Activated T-cell treated with anti-CD3 and anti-CD28 coated beads, Interleukin-2, amount 50 U/mL, for 24 hours (primary cell): ENCODE measurements around the gene THTPA.
"Not testable (repeated sequence)": the region's sequence is repeated elsewhere in the genome, so short reads cannot be mapped to it uniquely, and the experiment has no call there.

Source experiments
- DNase-seq: peaks from one replicate; pipeline ENCODE4 v3.0.0-alpha.2; 2020
- H3K27ac Mint-ChIP-seq: 2 replicates; pipeline ENCODE4 v1.8.0; 2020; ENCODE audit warnings: mild to moderate bottlenecking, mixed read lengths
- H3K27me3 Mint-ChIP-seq: 2 replicates; pipeline ENCODE4 v1.8.0; 2020; ENCODE audit warnings: mixed read lengths
- H3K36me3 Mint-ChIP-seq: 2 replicates; pipeline ENCODE4 v1.8.0; 2020; ENCODE audit warnings: low read depth, mixed read lengths
- H3K4me1 Mint-ChIP-seq: 2 replicates; pipeline ENCODE4 v1.8.0; 2020; ENCODE audit warnings: low read depth, mixed read lengths
- H3K4me3 Mint-ChIP-seq: 2 replicates; pipeline ENCODE4 v1.8.0; 2020; ENCODE audit warnings: mild to moderate bottlenecking, moderate library complexity, mixed read lengths
- H3K9me3 Mint-ChIP-seq: 2 replicates; pipeline ENCODE4 v1.8.0; 2020; ENCODE audit warnings: mixed read lengths

The THTPA gene

GRCh38 chr14:23525611-23526010, 30.5 kb upstream of the THTPA start:
- Mint-ChIP-seq H3K27ac (no peak overlapping the region), H3K4me3 (no peak overlapping the region), H3K27me3 (no peaks in the 10 kb centered on the region), H3K4me1 (no peaks in the 10 kb centered on the region), H3K36me3 (no peaks in the 10 kb centered on the region), H3K9me3 (no peaks in the 10 kb centered on the region)
- DNase-seq, result no peak

- Mint-ChIP-seq H3K27ac (no peak overlapping the region), H3K4me1 (no peaks in the 10 kb centered on the region), H3K27me3 (no peaks in the 10 kb centered on the region), H3K36me3 (no peaks in the 10 kb centered on the region), H3K4me3 (no peak overlapping the region), H3K9me3 (no peaks in the 10 kb centered on the region)
- DNase-seq, result no peak
Observed at GRCh38 chr14:23528555-23528954, 27.5 kb upstream of the THTPA start.

DNA sequence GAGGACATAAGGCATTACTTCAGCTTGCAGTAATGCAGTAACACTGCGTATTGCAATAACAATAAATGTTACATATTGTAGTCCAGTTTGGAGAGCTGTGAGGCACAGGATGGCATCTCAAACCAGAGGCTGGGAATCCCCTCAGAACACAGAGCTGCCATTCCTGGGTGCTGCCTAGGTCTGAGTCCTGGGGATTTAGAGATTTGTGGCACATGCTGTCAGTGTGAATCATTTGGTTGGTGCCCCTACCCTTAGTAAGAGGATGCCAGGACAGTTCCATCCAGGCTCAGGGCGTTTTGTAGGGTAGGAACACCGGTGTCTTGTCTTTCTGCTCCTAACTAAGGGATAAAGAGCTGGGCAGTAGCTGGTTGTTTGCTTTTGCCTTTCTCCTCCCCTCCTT, 27.1 kb upstream of the THTPA start:
- no peaks in the 10 kb centered on the region for H3K36me3 Mint-ChIP-seq
- H3K27me3 Mint-ChIP-seq, result no peaks in the 10 kb centered on the region
- no peak overlapping the region for H3K27ac Mint-ChIP-seq
- no peak for DNase-seq
- no peaks in the 10 kb centered on the region for H3K4me1 Mint-ChIP-seq
- no peak overlapping the region for H3K4me3 Mint-ChIP-seq
- no peaks in the 10 kb centered on the region for H3K9me3 Mint-ChIP-seq

DNA sequence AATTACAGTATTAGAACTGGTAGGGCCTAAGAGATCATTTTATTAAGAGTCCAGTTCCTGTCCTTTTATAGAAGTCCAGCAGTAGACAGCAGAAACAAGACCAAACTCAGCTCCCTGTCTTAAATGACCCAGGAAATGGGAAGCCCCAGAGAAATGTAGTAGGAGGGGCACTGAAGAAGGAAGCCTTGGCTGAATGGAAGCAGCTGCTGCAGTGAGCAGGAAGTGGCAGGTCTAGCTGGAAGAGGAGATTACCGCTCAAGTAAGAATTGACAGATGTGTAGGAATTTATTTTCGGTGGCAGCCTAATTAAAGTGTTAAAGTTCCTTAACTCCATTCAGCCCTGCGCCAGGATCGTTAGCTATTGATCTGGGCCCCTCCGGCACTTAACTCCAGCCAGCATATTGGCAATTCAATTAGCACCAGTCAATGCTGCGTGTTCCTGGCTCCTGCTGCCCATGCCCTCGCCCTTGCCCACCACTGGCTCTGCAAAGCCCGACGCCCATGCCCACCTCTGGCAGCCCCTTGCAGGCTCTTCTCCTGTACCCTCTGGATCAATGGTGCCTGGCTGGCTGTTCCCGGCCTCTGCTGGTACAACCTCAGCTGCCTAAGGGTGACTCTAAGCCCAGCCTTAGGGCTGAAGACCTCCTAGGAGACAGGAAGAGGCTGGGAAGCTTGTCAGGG, 25.6 kb upstream of the THTPA start:
- no peaks in the 10 kb centered on the region for H3K36me3 Mint-ChIP-seq

GRCh38 chr14:23531391-23531790, 24.7 kb upstream of the THTPA start:
- Mint-ChIP-seq H3K9me3 (no peaks in the 10 kb centered on the region), H3K27me3 (no peaks in the 10 kb centered on the region), H3K4me3 (no peak overlapping the region), H3K36me3 (no peaks in the 10 kb centered on the region), H3K27ac (no peak overlapping the region), H3K4me1 (no peaks in the 10 kb centered on the region)
- no peak for DNase-seq

More for the DNA sequence above, 25.6 kb upstream of the THTPA start:
- H3K4me1 Mint-ChIP-seq, result no peaks in the 10 kb centered on the region
- H3K9me3 Mint-ChIP-seq, result no peaks in the 10 kb centered on the region
- no peak for DNase-seq
- H3K27me3 Mint-ChIP-seq, result no peaks in the 10 kb centered on the region
- no peak overlapping the region for H3K27ac Mint-ChIP-seq
- no peak overlapping the region for H3K4me3 Mint-ChIP-seq

- DNase-seq, result no peak
- Mint-ChIP-seq H3K4me1 (no peaks in the 10 kb centered on the region), H3K36me3 (no peaks in the 10 kb centered on the region), H3K9me3 (no peaks in the 10 kb centered on the region), H3K27me3 (no peaks in the 10 kb centered on the region), H3K4me3 (no peak overlapping the region), H3K27ac (no peak overlapping the region)
Observed at GRCh38 chr14:23532658-23533057, 23.4 kb upstream of the THTPA start.

GRCh38 chr14:23533652-23534435, 22.2 kb upstream of the THTPA start:
- no peaks in the 10 kb centered on the region for H3K9me3 Mint-ChIP-seq
- no peaks in the 10 kb centered on the region for H3K27me3 Mint-ChIP-seq
- no peaks in the 10 kb centered on the region for H3K4me1 Mint-ChIP-seq
- H3K36me3 Mint-ChIP-seq, result no peaks in the 10 kb centered on the region
- H3K27ac Mint-ChIP-seq, result no peak overlapping the region
- H3K4me3 Mint-ChIP-seq, result no peak overlapping the region
- DNase-seq, result no peak

DNA sequence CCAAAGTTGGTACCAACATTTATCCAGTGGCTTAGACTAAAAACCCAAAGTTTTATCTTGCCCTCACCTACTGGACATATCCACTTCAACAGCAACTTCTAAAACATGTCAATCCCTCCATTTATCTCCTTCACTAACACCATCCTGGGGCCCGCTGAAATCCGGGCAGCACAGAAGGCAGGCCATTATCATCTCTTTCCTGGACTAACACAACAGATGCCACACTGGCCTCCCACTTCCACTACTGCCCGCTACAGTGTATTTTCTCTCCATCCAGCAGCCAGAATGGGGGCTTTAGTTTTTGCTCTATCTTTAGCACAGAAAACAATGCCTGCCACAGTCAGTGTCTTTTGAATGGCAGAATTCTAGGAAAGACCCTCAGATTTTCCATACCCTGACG, 20.1 kb upstream of the THTPA start:
- Mint-ChIP-seq H3K27me3 (peaks cover 2% of the 10 kb centered on the region), H3K4me3 (no peak overlapping the region), H3K9me3 (no peaks in the 10 kb centered on the region), H3K27ac (no peak overlapping the region), H3K4me1 (peaks cover 5% of the 10 kb centered on the region), H3K36me3 (no peaks in the 10 kb centered on the region)
- no peak for DNase-seq

DNA sequence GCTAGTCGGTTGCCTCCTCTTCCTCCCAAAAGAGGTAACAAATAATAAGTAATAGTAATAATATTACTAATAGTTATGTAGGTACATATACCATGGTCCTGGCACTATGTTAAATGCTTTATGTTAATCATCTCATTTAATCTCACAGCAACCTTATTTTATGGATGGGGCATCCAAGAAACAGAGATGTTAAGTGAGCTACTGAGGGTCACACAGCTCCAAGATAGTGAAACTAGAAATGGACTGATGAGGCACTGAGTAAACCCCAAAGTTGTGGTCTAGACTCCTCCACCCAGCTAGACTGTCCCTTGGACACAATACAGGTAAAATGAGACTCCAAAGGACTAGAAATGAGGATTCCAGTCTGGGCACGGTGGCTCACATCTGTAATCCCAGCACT, 19.6 kb upstream of the THTPA start:
- no peaks in the 10 kb centered on the region for H3K36me3 Mint-ChIP-seq
- peaks cover 5% of the 10 kb centered on the region for H3K4me1 Mint-ChIP-seq
- DNase-seq, result no peak
- H3K27ac Mint-ChIP-seq, result no peak overlapping the region
- H3K4me3 Mint-ChIP-seq, result no peak overlapping the region
- H3K9me3 Mint-ChIP-seq, result no peaks in the 10 kb centered on the region
- H3K27me3 Mint-ChIP-seq, result peaks cover 2% of the 10 kb centered on the region

- DNase-seq, H3K27ac Mint-ChIP-seq, H3K27me3 Mint-ChIP-seq, H3K9me3 Mint-ChIP-seq, H3K4me3 Mint-ChIP-seq, H3K4me1 Mint-ChIP-seq, H3K36me3 Mint-ChIP-seq: not testable (repeated sequence)
Observed at GRCh38 chr14:23536906-23537305, 19.2 kb upstream of the THTPA start.

GRCh38 chr14:23537351-23538049, 18.6 kb upstream of the THTPA start:
- no peak overlapping the region for H3K27ac Mint-ChIP-seq
- peaks cover 5% of the 10 kb centered on the region for H3K4me1 Mint-ChIP-seq
- H3K36me3 Mint-ChIP-seq, result no peaks in the 10 kb centered on the region
- H3K4me3 Mint-ChIP-seq, result no peak overlapping the region
- no peaks in the 10 kb centered on the region for H3K9me3 Mint-ChIP-seq
- H3K27me3 Mint-ChIP-seq, result peaks cover 2% of the 10 kb centered on the region
- DNase-seq, result no peak

- no peak for DNase-seq
- Mint-ChIP-seq H3K9me3 (no peaks in the 10 kb centered on the region), H3K27me3 (peaks cover 2% of the 10 kb centered on the region), H3K36me3 (no peaks in the 10 kb centered on the region), H3K4me1 (peaks cover 5% of the 10 kb centered on the region), H3K27ac (no peak overlapping the region), H3K4me3 (no peak overlapping the region)
Observed at GRCh38 chr14:23538050-23538718, 17.9 kb upstream of the THTPA start.

DNA sequence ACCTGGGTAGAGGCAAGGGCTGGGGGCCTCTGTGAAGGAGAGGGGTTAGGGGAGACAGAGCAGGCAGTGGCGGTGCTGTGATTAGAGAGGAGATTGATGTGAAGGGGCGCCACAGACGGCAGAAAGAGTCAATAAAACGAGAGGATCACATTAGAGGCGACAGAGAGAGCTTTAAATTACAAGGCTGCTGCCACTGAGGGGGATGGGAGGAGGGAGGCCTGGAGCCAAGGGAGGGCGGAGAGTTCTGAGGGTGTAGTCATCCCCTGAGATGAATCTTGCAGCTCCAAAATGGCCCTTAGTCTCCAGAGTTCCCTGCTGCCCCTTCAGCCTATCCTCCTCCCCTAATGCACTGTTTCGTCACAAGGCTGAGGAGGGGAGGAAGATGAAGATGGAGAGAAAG, 17.3 kb upstream of the THTPA start:
- no peak for DNase-seq
- peaks cover 2% of the 10 kb centered on the region for H3K27me3 Mint-ChIP-seq
- no peaks in the 10 kb centered on the region for H3K9me3 Mint-ChIP-seq
- H3K4me1 Mint-ChIP-seq, result peaks cover 5% of the 10 kb centered on the region
- no peaks in the 10 kb centered on the region for H3K36me3 Mint-ChIP-seq
- no peak overlapping the region for H3K4me3 Mint-ChIP-seq
- no peak overlapping the region for H3K27ac Mint-ChIP-seq

GRCh38 chr14:23539248-23540140, 16.6 kb upstream of the THTPA start:
- Mint-ChIP-seq H3K27me3 (peaks cover 2% of the 10 kb centered on the region), H3K9me3 (no peaks in the 10 kb centered on the region), H3K27ac (no peak overlapping the region), H3K4me3 (no peak overlapping the region), H3K4me1 (peaks cover 5% of the 10 kb centered on the region), H3K36me3 (no peaks in the 10 kb centered on the region)
- DNase-seq, result no peak
